HepG2 (cell line): ENCODE results near the gene ZMYND10. TPM values are rescaled to one million over a fixed set of nuclear protein-coding genes. Genes with fewer than 3 reads are reported as not detected.

Experiments used
- CCDC6 ChIP-seq: sonication (generic); formaldehyde crosslinking; IDR thresholded peaks from 2 replicates; pipeline ENCODE4 v1.8.1; 2022; ENCODE audit warnings: mild to moderate bottlenecking, missing genetic modification reagents, moderate library complexity
- ELK4 ChIP-seq: sonication (generic); formaldehyde crosslinking; IDR thresholded peaks from 2 replicates; pipeline ENCODE4 v1.9.0; 2021; ENCODE audit warnings: missing genetic modification reagents, borderline replicate concordance
- FOXK1 ChIP-seq: sonication (generic); formaldehyde crosslinking; IDR thresholded peaks from 2 replicates; pipeline ENCODE4 v1.4.0; 2020; ENCODE audit warnings: low read depth, missing genetic modification reagents, borderline replicate concordance
- LBX2 ChIP-seq: sonication (generic); formaldehyde crosslinking; IDR thresholded peaks from 2 replicates; pipeline ENCODE4 v1.5.0; 2020; ENCODE audit warnings: missing genetic modification reagents, mild to moderate bottlenecking, borderline replicate concordance
- MTA3 ChIP-seq: sonication (generic); formaldehyde crosslinking; IDR thresholded peaks from 2 replicates; pipeline ENCODE4 v1.4.0; 2020; ENCODE audit warnings: missing genetic modification reagents
- PBX3 ChIP-seq: sonication (generic); formaldehyde crosslinking; IDR thresholded peaks from 2 replicates; pipeline ENCODE4 v1.8.1; 2023; ENCODE audit warnings: missing genetic modification reagents, inconsistent platforms, borderline replicate concordance
- POLR2A ChIP-seq, 2 experiments: IDR thresholded peaks; 2 replicates each; pipeline ENCODE4 v1.6.1; 2011; ENCODE audit warnings: low read depth in 2 of 2, low read length in 2 of 2, mild to moderate bottlenecking in 1 of 2, moderate library complexity in 1 of 2; ENCODE audit not compliant: insufficient read depth in 1 of 2
- SALL1 ChIP-seq: sonication (generic); formaldehyde crosslinking; IDR thresholded peaks from 2 replicates; pipeline ENCODE4 v1.8.0; 2022; ENCODE audit warnings: mild to moderate bottlenecking, missing genetic modification reagents
- SMARCE1 ChIP-seq: fragments of 450-650 bp; IDR thresholded peaks from 2 replicates; pipeline ENCODE4 v1.6.1; 2017; ENCODE audit warnings: borderline replicate concordance
- SMYD3 ChIP-seq: sonication (generic); formaldehyde crosslinking; IDR thresholded peaks from 2 replicates; pipeline ENCODE4 v1.8.1; 2023; ENCODE audit warnings: mild to moderate bottlenecking, missing genetic modification reagents
- SRSF1 ChIP-seq: fragments of 200-400 bp; formaldehyde crosslinking; optimal IDR thresholded peaks from 2 replicates; pipeline ENCODE3; 2017; ENCODE audit warnings: mild to moderate bottlenecking, low read depth, low read length, moderate library complexity
- TGIF2 ChIP-seq: IDR thresholded peaks from 2 replicates; pipeline ENCODE4 v1.6.1; 2016; ENCODE audit warnings: control low read depth, missing compliant biosample characterization
- WIZ ChIP-seq: sonication (generic); formaldehyde crosslinking; IDR thresholded peaks from 2 replicates; pipeline ENCODE4 v1.5.1; 2020; ENCODE audit warnings: mild to moderate bottlenecking, missing genetic modification reagents
- ZBTB42 ChIP-seq: sonication (generic); formaldehyde crosslinking; IDR thresholded peaks from 2 replicates; pipeline ENCODE4 v1.5.0; 2020; ENCODE audit warnings: mild to moderate bottlenecking, missing genetic modification reagents
- ZFAT ChIP-seq: sonication (generic); formaldehyde crosslinking; conservative IDR thresholded peaks from 2 replicates; pipeline ENCODE4 v1.8.1; 2023; ENCODE audit warnings: missing genetic modification reagents, inconsistent platforms
- ZKSCAN5 ChIP-seq: sonication (generic); formaldehyde crosslinking; IDR thresholded peaks from 2 replicates; pipeline ENCODE4 v1.5.1; 2020; ENCODE audit warnings: mild to moderate bottlenecking, missing genetic modification reagents
- ZNF138 ChIP-seq: sonication (generic); formaldehyde crosslinking; IDR thresholded peaks from 2 replicates; pipeline ENCODE4 v1.5.0; 2020; ENCODE audit warnings: mild to moderate bottlenecking, low read depth, missing genetic modification reagents
- ZNF260 ChIP-seq: sonication (generic); formaldehyde crosslinking; IDR thresholded peaks from 2 replicates; pipeline ENCODE4 v1.4.0; 2020; ENCODE audit warnings: missing genetic modification reagents, low read depth, mild to moderate bottlenecking, borderline replicate concordance
- ZNF362 ChIP-seq: sonication (generic); formaldehyde crosslinking; IDR thresholded peaks from 2 replicates; pipeline ENCODE4 v1.4.0; 2020; ENCODE audit warnings: missing genetic modification reagents, mild to moderate bottlenecking, borderline replicate concordance
- ZNF432 ChIP-seq: sonication (generic); formaldehyde crosslinking; IDR thresholded peaks from 2 replicates; pipeline ENCODE4 v1.5.0; 2020; ENCODE audit warnings: missing genetic modification reagents, mild to moderate bottlenecking, borderline replicate concordance
- ZNF724P ChIP-seq: sonication (generic); formaldehyde crosslinking; IDR thresholded peaks from 2 replicates; pipeline ENCODE4 v1.8.0; 2022; ENCODE audit warnings: missing genetic modification reagents, borderline replicate concordance
- ZNF770 ChIP-seq: sonication (generic); formaldehyde crosslinking; IDR thresholded peaks from 2 replicates; pipeline ENCODE4 v1.5.0; 2020; ENCODE audit warnings: mild to moderate bottlenecking, missing genetic modification reagents
- polyA plus RNA-seq, 8 experiments: library from polyadenylated mRNA; depleted of rRNA in 3 of 8; stranded (reverse) in 7 of 8; unstranded in 1 of 8; fragments of >200 nt; fragmentation: Illumina TruSeq in 4 of 8; extraction: Trizol in 4 of 8; gene quantifications; 2 replicates each; pipeline versions ENCODE4 v1.2.1 to v1.2.3, GENCODE V29; 2011 to 2016; ENCODE audit warnings: low read depth in 4 of 8, missing spikeins in 1 of 8, mixed read lengths in 1 of 8; ENCODE audit not compliant: insufficient read depth in 1 of 8
- total RNA-seq, 5 experiments: library from RNA; depleted of rRNA; stranded (reverse); fragments of >200 nt; fragmentation: Illumina TruSeq; extraction: Trizol; gene quantifications; 2 replicates each; pipeline ENCODE4 v1.2.3, GENCODE V29; 2016; ENCODE audit warnings: low read depth in 1 of 5

The ZMYND10 gene
- total and polyA plus RNA-seq, 2 of the 13 experiments (the other 11 are each of a cell fraction or from before 2014, with no cell fraction given), result 0.60 to 0.74 TPM

- TF ChIP-seq ELK4 (CRISPR knock-in tag) (no peak; the same call in 1 of the 2 replicates), ZNF362 (no peak), MTA3 (CRISPR knock-in tag) (no peak), SMYD3 (CRISPR knock-in tag) (no peak), SRSF1 (peak; percentile 57), TGIF2 (CRISPR knock-in tag) (no peak), ZKSCAN5 (CRISPR knock-in tag) (no peak), ZNF432 (CRISPR knock-in tag) (no peak), ZFAT (CRISPR knock-in tag) (no peak), SMARCE1 (no peak), WIZ (CRISPR knock-in tag) (peak; percentile 52), ZBTB42 (CRISPR knock-in tag) (peak; percentile 53; the same call in 1 of the 2 replicates), PBX3 (CRISPR knock-in tag) (peak; percentile 13; the same call in 1 of the 2 replicates), ZNF724P (CRISPR knock-in tag) (peak; percentile 79; the same call in 1 of the 2 replicates), POLR2A (IDR thresholded peaks at IDR 0.05; ENCODE audit: insufficient read depth in 1 of 2, low read depth in 2 of 2, low read length in 2 of 2) (peak in 1 of 2 experiments; percentile 54; a peak in 2 of 4 replicates), LBX2 (CRISPR knock-in tag) (peak; percentile 86; the same call in 1 of the 2 replicates), ZNF770 (CRISPR knock-in tag) (no peak; the same call in 1 of the 2 replicates), FOXK1 (CRISPR knock-in tag) (peak; percentile 91; the same call in 1 of the 2 replicates), ZNF260 (CRISPR knock-in tag) (no peak), ZNF138 (no peak; the same call in 1 of the 2 replicates), SALL1 (CRISPR knock-in tag) (peak; percentile 82), CCDC6 (CRISPR knock-in tag) (0 out of 2 replicates have a peak, but pooled peaks have one; percentile 52)
Observed at GRCh38 chr3:50358911-50359759, 13.6 kb upstream of the ZMYND10 start, which contains the start of gene TMEM115 (continued).
